Activated CD8-positive, alpha-beta T cell treated with anti-CD3 and anti-CD28 coated beads for 36 hours (primary cell): ENCODE data around the gene LRRC34. TPM values are rescaled to one million over a fixed set of nuclear protein-coding genes. Genes with fewer than 3 reads are reported as not detected.

Experiments used
- ATAC-seq: fragments of 200-7000 bp; cut with Tn5 transposase; one replicate; pipeline ENCODE4 v1.10.0; 2021; ENCODE audit warnings: mild to moderate bottlenecking, moderate library complexity
- CTCF ChIA-PET: fragments of 350-600 bp; sonication (Branson Sonifier 250); formaldehyde crosslinking; loops from one replicate; lab custom pipeline; 2021; ENCODE audit warnings: antibody characterized with exemption; lab: Charles Lee
- POLR2A ChIA-PET: fragments of 350-600 bp; sonication (Branson Sonifier 250); formaldehyde crosslinking; loops from one replicate; lab custom pipeline; 2021; ENCODE audit warnings: antibody characterized with exemption; lab: Charles Lee
- DNase-seq: peaks from one replicate; pipeline ENCODE4 v3.0.0-alpha.2; 2020
- H3K27ac Mint-ChIP-seq: one replicate; pipeline ENCODE4 v1.8.0; 2021; ENCODE audit warnings: mild to moderate bottlenecking, mixed read lengths
- H3K27me3 Mint-ChIP-seq: one replicate; pipeline ENCODE4 v1.8.0; 2021; ENCODE audit warnings: mixed read lengths
- H3K36me3 Mint-ChIP-seq: one replicate; pipeline ENCODE4 v1.8.0; 2021; ENCODE audit warnings: low read depth, mixed read lengths
- H3K4me1 Mint-ChIP-seq: one replicate; pipeline ENCODE4 v1.8.0; 2021; ENCODE audit warnings: low read depth, mixed read lengths
- H3K4me3 Mint-ChIP-seq: one replicate; pipeline ENCODE4 v1.8.0; 2021; ENCODE audit warnings: mild to moderate bottlenecking, moderate library complexity, mixed read lengths
- H3K9me3 Mint-ChIP-seq: one replicate; pipeline ENCODE4 v1.8.0; 2021; ENCODE audit warnings: mixed read lengths
- CTCF ChIP-seq: fragments of 200-600 bp; IDR thresholded peaks from one replicate; pipeline ENCODE4 v1.8.0; 2022; ENCODE audit warnings: antibody characterized with exemption, mild to moderate bottlenecking
- intact Hi-C: fragments of 100-400 bp; cut with micrococcal nuclease; formaldehyde crosslinking; loops from one replicate; pipeline ENCODE4 v1.10.0; 2022
- total RNA-seq, 2 experiments: library from RNA; stranded (reverse); gene quantifications; one replicate each; pipeline ENCODE4 v1.2.3, GENCODE V29; 2021

Gene LRRC34
- total RNA-seq, 2 experiments from 2014 or later, result 6.6 to 6.8 TPM

- H3K9me3 Mint-ChIP-seq, result peaks cover 16% of the 10 kb centered on the region
- peak overlapping the region; percentile 80 for H3K27ac Mint-ChIP-seq
- peaks cover 24% of the 10 kb centered on the region for H3K4me1 Mint-ChIP-seq
- H3K27me3 Mint-ChIP-seq, result no peaks in the 10 kb centered on the region
- H3K36me3 Mint-ChIP-seq, result peaks cover 8% of the 10 kb centered on the region
- ATAC-seq (peak; percentile 24), DNase-seq (peak; percentile 55)
- peak overlapping the region; percentile 81 for H3K4me3 Mint-ChIP-seq
- ChIA-PET POLR2A (interaction anchor here (0.8 to 2.5 kb wide), 8 partner anchors 13 to 155 kb away, joined by 3 to 13 read pairs (median 3); partner anchors contain the start of genes ACTRT3, MYNN and SEC62), CTCF (interaction anchor here (0.8 to 3.2 kb wide), 2 partner anchors 34 to 39 kb away, joined by 3 to 17 read pairs; partner anchors contain the start of gene MYNN)
- TF ChIP-seq CTCF, result no peak
- intact Hi-C loops, result loop anchor here (2.0 to 5.0 kb wide), 2 partner anchors 39 to 156 kb away; partner anchors contain the start of genes MYNN and SEC62
Measured at GRCh38 chr3:169811631-169812331, 923 bp downstream of the LRRC34 start.

DNA sequence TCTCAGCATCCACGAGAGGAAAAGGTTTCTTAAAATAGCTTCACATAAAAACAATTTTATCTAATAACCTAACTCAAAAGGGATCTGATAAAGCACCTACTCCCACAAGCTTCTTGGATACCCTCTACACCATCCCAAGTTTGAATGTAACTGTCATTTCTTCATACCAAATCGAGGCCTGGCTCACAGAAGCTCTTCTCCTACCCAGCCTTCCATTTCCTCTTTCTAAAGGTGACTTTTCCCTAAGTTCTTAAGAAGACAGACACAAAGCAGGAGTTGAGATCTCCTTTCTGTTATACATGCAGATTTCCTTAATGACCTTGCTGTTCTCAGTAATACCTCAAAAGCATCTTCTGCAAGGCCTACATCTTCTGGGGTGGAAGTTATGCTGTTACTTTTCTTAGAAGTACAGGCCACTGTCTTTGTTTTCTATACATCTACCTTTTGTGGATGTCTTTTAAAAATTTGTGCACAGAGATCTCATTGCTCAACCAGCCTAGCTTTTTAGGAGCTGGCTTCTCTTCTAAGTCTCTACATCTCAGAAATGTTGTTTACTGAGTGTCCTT lies 3.4 kb downstream of the LRRC34 start:
- Mint-ChIP-seq H3K9me3 (no peaks in the 10 kb centered on the region), H3K4me3 (no peak overlapping the region), H3K27me3 (no peaks in the 10 kb centered on the region), H3K4me1 (peaks cover 23% of the 10 kb centered on the region), H3K27ac (no peak overlapping the region), H3K36me3 (peaks cover 6% of the 10 kb centered on the region)
- CTCF ChIA-PET, result interaction anchor here (1.4 to 1.5 kb wide), 2 partner anchors 36 to 54 kb away, joined by 4 to 7 read pairs; partner anchors contain the start of gene MYNN
- no peak for DNase-seq
- TF ChIP-seq CTCF, result no peak
- intact Hi-C loops, result no loop called here
- POLR2A ChIA-PET, result no interaction called here
- ATAC-seq, result no peak

GRCh38 chr3:169804681-169805080 lies 8.0 kb downstream of the LRRC34 start:
- ChIA-PET POLR2A (no interaction called here), CTCF (no interaction called here)
- intact Hi-C loops, result no loop called here

GRCh38 chr3:169792359-169792758 lies 20.3 kb downstream of the LRRC34 start:
- POLR2A ChIA-PET, result interaction anchor here (1.4 kb wide), 1 partner anchor 19 kb away, joined by 3 read pairs; no protein-coding TSS in a partner anchor
- H3K4me1 Mint-ChIP-seq, result peaks cover 14% of the 10 kb centered on the region
- intact Hi-C loops, result no loop called here
- peaks cover 19% of the 10 kb centered on the region for H3K36me3 Mint-ChIP-seq
- H3K9me3 Mint-ChIP-seq, result no peaks in the 10 kb centered on the region
- TF ChIP-seq CTCF, result no peak
- no peak overlapping the region for H3K4me3 Mint-ChIP-seq
- CTCF ChIA-PET, result no interaction called here
- ATAC-seq (no peak), DNase-seq (no peak)
- no peak overlapping the region for H3K27ac Mint-ChIP-seq
- H3K27me3 Mint-ChIP-seq, result no peaks in the 10 kb centered on the region

More at GRCh38 chr3:169804681-169805080, 8.0 kb downstream of the LRRC34 start:
- no peak for ATAC-seq
- Mint-ChIP-seq H3K9me3 (no peaks in the 10 kb centered on the region), H3K4me3 (no peak overlapping the region), H3K27ac (no peak overlapping the region), H3K36me3 (peaks cover 10% of the 10 kb centered on the region), H3K27me3 (no peaks in the 10 kb centered on the region), H3K4me1 (peaks cover 5% of the 10 kb centered on the region)
- no peak for DNase-seq
- no peak for TF ChIP-seq CTCF
